ENCODE data around the gene HSPG2.
"Not testable (repeated sequence)": the region's sequence is repeated elsewhere in the genome, so short reads cannot be mapped to it uniquely, and the experiment has no call there.

Gene HSPG2

GRCh38 chr1:21795075-21795474 lies 142.0 kb downstream of the HSPG2 start:
- peaks cover 6 to 7% of the 10 kb centered on the region in 2 donors for H3K9me3 ChIP-seq (ENCODE audit: control insufficient read depth in 1 of 2, low read length in 2 of 2)
- no peak overlapping the region for H3K9ac ChIP-seq (ENCODE audit: low read depth in 1 of 2, low read length in 2 of 2)

GRCh38 chr1:21794656-21795055 lies 142.5 kb downstream of the HSPG2 start:
- no peak overlapping the region for H3K9ac ChIP-seq (ENCODE audit: low read depth in 1 of 2, low read length in 2 of 2)
- no peak overlapping the region for H3K27ac ChIP-seq (ENCODE audit: low read depth, low read length)
- H3K4me1 ChIP-seq (ENCODE audit: control insufficient read depth in 1 of 2, insufficient read depth in 2 of 2, low read length in 2 of 2): no peaks in the 10 kb centered on the region
- H3K36me3 ChIP-seq (ENCODE audit: control insufficient read depth in 1 of 2, insufficient read depth in 2 of 2, low read length in 2 of 2): no peaks in the 10 kb centered on the region
- no peaks in the 10 kb centered on the region for H3K27me3 ChIP-seq (ENCODE audit: control insufficient read depth in 1 of 2, insufficient read depth in 2 of 2, low read length in 2 of 2)
- H3K4me3 ChIP-seq (ENCODE audit: low read depth in 1 of 2, low read length in 2 of 2): no peak overlapping the region
- peaks cover 6 to 7% of the 10 kb centered on the region in 2 donors for H3K9me3 ChIP-seq (ENCODE audit: control insufficient read depth in 1 of 2, low read length in 2 of 2)

More at GRCh38 chr1:21795075-21795474, 142.0 kb downstream of the HSPG2 start:
- H3K27me3 ChIP-seq (ENCODE audit: control insufficient read depth in 1 of 2, insufficient read depth in 2 of 2, low read length in 2 of 2): no peaks in the 10 kb centered on the region
- no peak overlapping the region for H3K4me3 ChIP-seq (ENCODE audit: low read depth in 1 of 2, low read length in 2 of 2)
- no peak overlapping the region for H3K27ac ChIP-seq (ENCODE audit: low read depth, low read length)
- no peaks in the 10 kb centered on the region for H3K36me3 ChIP-seq (ENCODE audit: control insufficient read depth in 1 of 2, insufficient read depth in 2 of 2, low read length in 2 of 2)
- no peaks in the 10 kb centered on the region for H3K4me1 ChIP-seq (ENCODE audit: control insufficient read depth in 1 of 2, insufficient read depth in 2 of 2, low read length in 2 of 2)

- H3K27ac ChIP-seq (ENCODE audit: low read depth, low read length): no peak overlapping the region
- no peak overlapping the region for H3K4me3 ChIP-seq (ENCODE audit: low read depth in 1 of 2, low read length in 2 of 2)
- no peaks in the 10 kb centered on the region for H3K27me3 ChIP-seq (ENCODE audit: control insufficient read depth in 1 of 2, insufficient read depth in 2 of 2, low read length in 2 of 2)
- no peak overlapping the region for H3K9ac ChIP-seq (ENCODE audit: low read depth in 1 of 2, low read length in 2 of 2)
- H3K9me3 ChIP-seq (ENCODE audit: control insufficient read depth in 1 of 2, low read length in 2 of 2): peaks cover 6 to 7% of the 10 kb centered on the region in 2 donors
- no peaks in the 10 kb centered on the region for H3K36me3 ChIP-seq (ENCODE audit: control insufficient read depth in 1 of 2, insufficient read depth in 2 of 2, low read length in 2 of 2)
- no peaks in the 10 kb centered on the region for H3K4me1 ChIP-seq (ENCODE audit: control insufficient read depth in 1 of 2, insufficient read depth in 2 of 2, low read length in 2 of 2)
Observed at GRCh38 chr1:21793104-21793503, 144.0 kb downstream of the HSPG2 start.

GRCh38 chr1:21786640-21787039 lies 150.5 kb downstream of the HSPG2 start:
- Histone ChIP-seq H3K27me3 (ENCODE audit: control insufficient read depth in 1 of 2, insufficient read depth in 2 of 2, low read length in 2 of 2) (no peaks in the 10 kb centered on the region), H3K4me3 (ENCODE audit: low read depth in 1 of 2, low read length in 2 of 2) (no peak overlapping the region), H3K36me3 (ENCODE audit: control insufficient read depth in 1 of 2, insufficient read depth in 2 of 2, low read length in 2 of 2) (no peaks in the 10 kb centered on the region), H3K9ac (ENCODE audit: low read depth in 1 of 2, low read length in 2 of 2) (no peak overlapping the region), H3K4me1 (ENCODE audit: control insufficient read depth in 1 of 2, insufficient read depth in 2 of 2, low read length in 2 of 2) (peaks cover 0 to 3% of the 10 kb centered on the region in 2 donors), H3K27ac (ENCODE audit: low read depth, low read length) (no peak overlapping the region), H3K9me3 (ENCODE audit: control insufficient read depth in 1 of 2, low read length in 2 of 2) (no peaks in the 10 kb centered on the region)

- H3K4me3 ChIP-seq (ENCODE audit: low read depth in 1 of 2, low read length in 2 of 2); H3K4me1 ChIP-seq (ENCODE audit: control insufficient read depth in 1 of 2, insufficient read depth in 2 of 2, low read length in 2 of 2); H3K27ac ChIP-seq (ENCODE audit: low read depth, low read length); H3K36me3 ChIP-seq (ENCODE audit: control insufficient read depth in 1 of 2, insufficient read depth in 2 of 2, low read length in 2 of 2); H3K27me3 ChIP-seq (ENCODE audit: control insufficient read depth in 1 of 2, insufficient read depth in 2 of 2, low read length in 2 of 2); H3K9ac ChIP-seq (ENCODE audit: low read depth in 1 of 2, low read length in 2 of 2); H3K9me3 ChIP-seq (ENCODE audit: control insufficient read depth in 1 of 2, low read length in 2 of 2): not testable (repeated sequence)
Observed at GRCh38 chr1:21785764-21786163, 151.3 kb downstream of the HSPG2 start.

- H3K9me3 ChIP-seq (ENCODE audit: control insufficient read depth in 1 of 2, low read length in 2 of 2): no peaks in the 10 kb centered on the region
- peaks cover 7 to 8% of the 10 kb centered on the region in 2 donors for H3K4me1 ChIP-seq (ENCODE audit: control insufficient read depth in 1 of 2, insufficient read depth in 2 of 2, low read length in 2 of 2)
- H3K4me3 ChIP-seq (ENCODE audit: low read depth in 1 of 2, low read length in 2 of 2): peak overlapping the region; percentile 74 to 94
- no peaks in the 10 kb centered on the region for H3K27me3 ChIP-seq (ENCODE audit: control insufficient read depth in 1 of 2, insufficient read depth in 2 of 2, low read length in 2 of 2)
- peak overlapping the region; percentile 100 for H3K27ac ChIP-seq (ENCODE audit: low read depth, low read length)
- peak overlapping the region; percentile 90 to 98 for H3K9ac ChIP-seq (ENCODE audit: low read depth in 1 of 2, low read length in 2 of 2)
- no peaks in the 10 kb centered on the region for H3K36me3 ChIP-seq (ENCODE audit: control insufficient read depth in 1 of 2, insufficient read depth in 2 of 2, low read length in 2 of 2)
Observed at GRCh38 chr1:21783679-21784603, 153.2 kb downstream of the HSPG2 start.

- Histone ChIP-seq H3K9me3 (ENCODE audit: control insufficient read depth in 1 of 2, low read length in 2 of 2) (no peaks in the 10 kb centered on the region), H3K4me1 (ENCODE audit: control insufficient read depth in 1 of 2, insufficient read depth in 2 of 2, low read length in 2 of 2) (peaks cover 7 to 8% of the 10 kb centered on the region in 2 donors), H3K4me3 (ENCODE audit: low read depth in 1 of 2, low read length in 2 of 2) (peak within 1 kb of the TSS; percentile 74 to 94), H3K36me3 (ENCODE audit: control insufficient read depth in 1 of 2, insufficient read depth in 2 of 2, low read length in 2 of 2) (no peaks in the 10 kb centered on the region), H3K9ac (ENCODE audit: low read depth in 1 of 2, low read length in 2 of 2) (peak within 1 kb of the TSS; percentile 90 to 98), H3K27ac (ENCODE audit: low read depth, low read length) (peak within 1 kb of the TSS; percentile 100), H3K27me3 (ENCODE audit: control insufficient read depth in 1 of 2, insufficient read depth in 2 of 2, low read length in 2 of 2) (no peaks in the 10 kb centered on the region)
Observed at GRCh38 chr1:21782868-21783678, 154.0 kb downstream of the HSPG2 start, which contains the start of gene USP48. Gene USP48, minus strand, starts transcription at chr1:21783149. Its CDS starts 192 bp downstream, at chr1:21782957.

- H3K27me3 ChIP-seq (ENCODE audit: control insufficient read depth in 1 of 2, insufficient read depth in 2 of 2, low read length in 2 of 2): no peaks in the 10 kb centered on the region
- peak overlapping the region; percentile 100 for H3K27ac ChIP-seq (ENCODE audit: low read depth, low read length)
- peaks cover 7 to 8% of the 10 kb centered on the region in 2 donors for H3K4me1 ChIP-seq (ENCODE audit: control insufficient read depth in 1 of 2, insufficient read depth in 2 of 2, low read length in 2 of 2)
- H3K36me3 ChIP-seq (ENCODE audit: control insufficient read depth in 1 of 2, insufficient read depth in 2 of 2, low read length in 2 of 2): no peaks in the 10 kb centered on the region
- no peaks in the 10 kb centered on the region for H3K9me3 ChIP-seq (ENCODE audit: control insufficient read depth in 1 of 2, low read length in 2 of 2)
- H3K9ac ChIP-seq (ENCODE audit: low read depth in 1 of 2, low read length in 2 of 2): peak overlapping the region; percentile 78 to 90
- peak overlapping the region; percentile 74 to 94 for H3K4me3 ChIP-seq (ENCODE audit: low read depth in 1 of 2, low read length in 2 of 2)
Observed at GRCh38 chr1:21782349-21782867, 154.7 kb downstream of the HSPG2 start.

GRCh38 chr1:21781815-21782348 lies 155.2 kb downstream of the HSPG2 start:
- peak overlapping the region; percentile 100 for H3K27ac ChIP-seq (ENCODE audit: low read depth, low read length)
- no peaks in the 10 kb centered on the region for H3K9me3 ChIP-seq (ENCODE audit: control insufficient read depth in 1 of 2, low read length in 2 of 2)
- no peaks in the 10 kb centered on the region for H3K36me3 ChIP-seq (ENCODE audit: control insufficient read depth in 1 of 2, insufficient read depth in 2 of 2, low read length in 2 of 2)
- peak overlapping the region; percentile 74 to 94 for H3K4me3 ChIP-seq (ENCODE audit: low read depth in 1 of 2, low read length in 2 of 2)
- peak overlapping the region; percentile 78 to 90 for H3K9ac ChIP-seq (ENCODE audit: low read depth in 1 of 2, low read length in 2 of 2)
- no peaks in the 10 kb centered on the region for H3K27me3 ChIP-seq (ENCODE audit: control insufficient read depth in 1 of 2, insufficient read depth in 2 of 2, low read length in 2 of 2)
- H3K4me1 ChIP-seq (ENCODE audit: control insufficient read depth in 1 of 2, insufficient read depth in 2 of 2, low read length in 2 of 2): peaks cover 7 to 8% of the 10 kb centered on the region in 2 donors
